Suprapubic skin (tissue), 3 donors: Measurements from ENCODE around the gene MAML2.

ENCODE experiments used
- POLR2A ChIP-seq, 2 donors: fragments of 450-650 bp; IDR thresholded peaks; one replicate each; pipeline ENCODE4 v1.6.1; 2017; ENCODE audit warnings: antibody characterized with exemption in 2 of 2, mild to moderate bottlenecking in 2 of 2, moderate library complexity in 2 of 2
- TF ChIP-seq, protein P1 (sequence below), 2 donors: fragments of 200-600 bp in 1 of 2; fragments of 450-650 bp in 1 of 2; sonication (generic) in 1 of 2; IDR thresholded peaks; one replicate each; pipeline ENCODE4 v1.5.1; 2016 to 2019; ENCODE audit warnings: antibody characterized with exemption in 2 of 2, mild to moderate bottlenecking in 1 of 2, moderate library complexity in 1 of 2

DNA sequence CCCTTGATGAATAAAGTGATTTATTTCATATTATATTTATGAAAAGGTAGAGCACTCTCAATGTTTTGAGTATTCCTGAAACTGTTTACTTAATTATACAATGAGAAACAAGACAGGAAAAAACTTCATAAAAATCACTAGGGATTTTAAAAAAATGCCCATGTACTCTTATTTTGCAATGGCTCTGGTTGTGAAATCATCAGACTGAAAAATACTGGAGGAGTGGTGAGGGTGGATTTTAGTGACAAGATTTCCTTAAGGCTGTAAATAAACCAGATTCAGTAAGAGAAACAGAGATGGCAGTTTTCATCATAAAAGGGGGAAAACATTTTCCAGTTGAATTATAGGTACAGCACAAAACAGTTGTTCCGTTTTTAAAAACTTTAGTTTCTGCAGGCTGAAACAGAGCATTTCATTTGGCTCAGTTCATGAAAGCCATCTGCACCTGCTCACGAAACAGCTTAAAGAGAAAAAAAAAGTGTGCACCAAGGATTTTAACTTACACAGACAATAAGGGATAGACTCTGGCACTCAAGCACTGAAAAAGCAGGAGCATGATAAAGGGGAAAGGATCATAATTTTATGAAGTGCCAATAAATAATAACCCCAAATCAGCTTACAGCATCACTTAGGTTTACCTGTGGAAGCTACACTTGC is 100.7 kb downstream of the MAML2 start:
- TF ChIP-seq, protein P1, sequence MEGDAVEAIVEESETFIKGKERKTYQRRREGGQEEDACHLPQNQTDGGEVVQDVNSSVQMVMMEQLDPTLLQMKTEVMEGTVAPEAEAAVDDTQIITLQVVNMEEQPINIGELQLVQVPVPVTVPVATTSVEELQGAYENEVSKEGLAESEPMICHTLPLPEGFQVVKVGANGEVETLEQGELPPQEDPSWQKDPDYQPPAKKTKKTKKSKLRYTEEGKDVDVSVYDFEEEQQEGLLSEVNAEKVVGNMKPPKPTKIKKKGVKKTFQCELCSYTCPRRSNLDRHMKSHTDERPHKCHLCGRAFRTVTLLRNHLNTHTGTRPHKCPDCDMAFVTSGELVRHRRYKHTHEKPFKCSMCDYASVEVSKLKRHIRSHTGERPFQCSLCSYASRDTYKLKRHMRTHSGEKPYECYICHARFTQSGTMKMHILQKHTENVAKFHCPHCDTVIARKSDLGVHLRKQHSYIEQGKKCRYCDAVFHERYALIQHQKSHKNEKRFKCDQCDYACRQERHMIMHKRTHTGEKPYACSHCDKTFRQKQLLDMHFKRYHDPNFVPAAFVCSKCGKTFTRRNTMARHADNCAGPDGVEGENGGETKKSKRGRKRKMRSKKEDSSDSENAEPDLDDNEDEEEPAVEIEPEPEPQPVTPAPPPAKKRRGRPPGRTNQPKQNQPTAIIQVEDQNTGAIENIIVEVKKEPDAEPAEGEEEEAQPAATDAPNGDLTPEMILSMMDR (IDR thresholded peaks at IDR 0.05), result no peak
- no peak for TF ChIP-seq POLR2A (IDR thresholded peaks at IDR 0.05)
